BJ (cell line): ENCODE results near the gene TACC2. TPM values are rescaled to one million over a fixed set of nuclear protein-coding genes. Genes with fewer than 3 reads are reported as not detected.

Experiments used
- CTCF ChIA-PET: fragments of 350-600 bp; formaldehyde crosslinking; extraction: SDS; loops from one replicate; lab custom pipeline; 2021; ENCODE audit warnings: antibody characterized with exemption, inconsistent platforms; lab: Yijun Ruan, JAX
- POLR2A ChIA-PET: fragments of 300-600 bp; sonication (Branson Sonifier 250); formaldehyde crosslinking; extraction: SDS; loops from one replicate; lab custom pipeline; 2021; ENCODE audit warnings: antibody characterized with exemption; lab: Charles Lee
- DNase-seq: peaks from one replicate; pipeline ENCODE4 v3.0.0-alpha.2; 2011; ENCODE audit warnings: low read depth
- H3K27me3 ChIP-seq: 2 replicates; pipeline ENCODE4 v1.6.0; 2011; ENCODE audit warnings: low read length; ENCODE audit not compliant: control insufficient read depth, insufficient read depth
- H3K36me3 ChIP-seq: 2 replicates; pipeline ENCODE4 v1.5.1; 2011; ENCODE audit warnings: low read length; ENCODE audit not compliant: control insufficient read depth, insufficient read depth
- H3K4me3 ChIP-seq: 2 replicates; pipeline ENCODE4 v1.5.1; 2011; ENCODE audit warnings: low read depth, mild to moderate bottlenecking, control low read depth, low read length
- CTCF ChIP-seq: IDR thresholded peaks from 2 replicates; pipeline ENCODE4 v1.5.1; 2011; ENCODE audit warnings: low read depth, mild to moderate bottlenecking, control low read depth, inconsistent platforms, low read length, moderate library complexity; ENCODE audit not compliant: insufficient read depth
- polyA plus RNA-seq: library from polyadenylated mRNA; depleted of rRNA; stranded (reverse); fragments of >200 nt; gene quantifications from 2 replicates; pipeline ENCODE4 v1.2.3, GENCODE V29; 2011

TACC2 gene
- polyA plus RNA-seq, 1 experiment = 10.4 TPM

GRCh38 chr10:122220736-122221135 is 231.8 kb downstream of the TACC2 start:
- no peak for TF ChIP-seq CTCF
- no peak for DNase-seq
- ChIA-PET CTCF (interaction anchor here (1.0 to 1.9 kb wide), 5 partner anchors 9 to 78 kb away, joined by 3 to 5 read pairs (median 5); no protein-coding TSS in a partner anchor), POLR2A (no interaction called here)
- Histone ChIP-seq H3K36me3 (peaks cover 5% of the 10 kb centered on the region), H3K4me3 (no peak overlapping the region), H3K27me3 (no peaks in the 10 kb centered on the region)

GRCh38 chr10:122221958-122222357 is 233.0 kb downstream of the TACC2 start:
- DNase-seq = no peak
- H3K36me3 ChIP-seq = peaks cover 3% of the 10 kb centered on the region
- CTCF ChIA-PET = interaction anchor here (1.1 to 1.9 kb wide), 3 partner anchors 14 to 46 kb away, joined by 3 to 5 read pairs (median 5); no protein-coding TSS in a partner anchor

GRCh38 chr10:122222638-122223037 is 233.7 kb downstream of the TACC2 start:
- no peak for TF ChIP-seq CTCF
- Histone ChIP-seq H3K4me3 (no peak overlapping the region), H3K27me3 (no peaks in the 10 kb centered on the region), H3K36me3 (peaks cover 3% of the 10 kb centered on the region)
- POLR2A ChIA-PET = no interaction called here
- DNase-seq = no peak
- CTCF ChIA-PET = interaction anchor here (1.0 kb wide), 1 partner anchor 14 kb away, joined by 3 read pairs; no protein-coding TSS in a partner anchor

More at GRCh38 chr10:122221958-122222357, 233.0 kb downstream of the TACC2 start:
- TF ChIP-seq CTCF = no peak
- POLR2A ChIA-PET = no interaction called here
- H3K27me3 ChIP-seq = no peaks in the 10 kb centered on the region
- H3K4me3 ChIP-seq = no peak overlapping the region

- POLR2A ChIA-PET = no interaction called here
- DNase-seq = no peak
Measured at GRCh38 chr10:122224159-122224558, 235.2 kb downstream of the TACC2 start.

GRCh38 chr10:122225330-122225729 is 236.4 kb downstream of the TACC2 start:
- Histone ChIP-seq H3K4me3 (no peak overlapping the region), H3K27me3 (no peaks in the 10 kb centered on the region), H3K36me3 (peaks cover 9% of the 10 kb centered on the region)
- ChIA-PET CTCF (interaction anchor here (1.0 to 1.5 kb wide), 2 partner anchors 15 to 17 kb away, joined by 3 to 4 read pairs; no protein-coding TSS in a partner anchor), POLR2A (no interaction called here)
- no peak for TF ChIP-seq CTCF
- DNase-seq = no peak

More at GRCh38 chr10:122224159-122224558, 235.2 kb downstream of the TACC2 start:
- H3K4me3 ChIP-seq = no peak overlapping the region
- H3K27me3 ChIP-seq = no peaks in the 10 kb centered on the region
- H3K36me3 ChIP-seq = peaks cover 7% of the 10 kb centered on the region
- CTCF ChIA-PET = no interaction called here
- TF ChIP-seq CTCF = no peak
